KMS-11 (cell line): ENCODE measurements around the gene MYRF.

Source experiments
- H2AFZ ChIP-seq: fragments of 200-600 bp; sonication (generic); 2 replicates; pipeline ENCODE4 v1.6.1; 2016; ENCODE audit warnings: antibody characterized with exemption, mixed run types, low read depth
- H3K27ac ChIP-seq: fragments of 200-600 bp; sonication (generic); 2 replicates; pipeline ENCODE4 v1.6.1; 2016; ENCODE audit warnings: mild to moderate bottlenecking, mixed run types
- H3K27me3 ChIP-seq: fragments of 200-600 bp; sonication (generic); 2 replicates; pipeline ENCODE4 v1.6.1; 2017; ENCODE audit warnings: mild to moderate bottlenecking, low read depth, mixed run types, moderate library complexity; ENCODE audit not compliant: insufficient read depth
- H3K36me3 ChIP-seq: fragments of 200-600 bp; sonication (generic); 2 replicates; pipeline ENCODE4 v1.6.1; 2017; ENCODE audit warnings: mild to moderate bottlenecking, mixed run types; ENCODE audit not compliant: insufficient read depth
- H3K4me1 ChIP-seq: fragments of 200-600 bp; sonication (generic); 2 replicates; pipeline ENCODE4 v1.6.1; 2016; ENCODE audit warnings: mild to moderate bottlenecking, low read depth, mixed run types; ENCODE audit not compliant: poor library complexity, severe bottlenecking
- H3K4me2 ChIP-seq: fragments of 200-600 bp; sonication (generic); 2 replicates; pipeline ENCODE4 v1.7.0; 2016; ENCODE audit warnings: mild to moderate bottlenecking, mixed run types
- H3K4me3 ChIP-seq: fragments of 200-600 bp; sonication (generic); IDR thresholded peaks from 2 replicates; pipeline ENCODE4 v1.6.1; 2017; ENCODE audit warnings: low read depth, low read length, mixed read lengths; ENCODE audit not compliant: insufficient read depth
- H3K79me2 ChIP-seq: fragments of 200-600 bp; sonication (generic); 2 replicates; pipeline ENCODE4 v1.6.1; 2016; ENCODE audit warnings: low read depth, mixed run types; ENCODE audit not compliant: insufficient read depth
- H3K9ac ChIP-seq: fragments of 200-600 bp; sonication (generic); 2 replicates; pipeline ENCODE4 v1.6.1; 2016; ENCODE audit warnings: mild to moderate bottlenecking, mixed run types
- H4K20me1 ChIP-seq: fragments of 200-600 bp; sonication (generic); 2 replicates; pipeline ENCODE4 v1.6.1; 2016; ENCODE audit warnings: mild to moderate bottlenecking, mixed run types; ENCODE audit not compliant: insufficient read depth
- TF ChIP-seq, protein P1 (sequence below): fragments of 200-600 bp; sonication (generic); conservative IDR thresholded peaks from 2 replicates; pipeline ENCODE4 v1.6.1; 2017; ENCODE audit warnings: low read depth, mild to moderate bottlenecking, antibody characterized with exemption, low read length, moderate library complexity, mixed read lengths

MYRF gene

DNA sequence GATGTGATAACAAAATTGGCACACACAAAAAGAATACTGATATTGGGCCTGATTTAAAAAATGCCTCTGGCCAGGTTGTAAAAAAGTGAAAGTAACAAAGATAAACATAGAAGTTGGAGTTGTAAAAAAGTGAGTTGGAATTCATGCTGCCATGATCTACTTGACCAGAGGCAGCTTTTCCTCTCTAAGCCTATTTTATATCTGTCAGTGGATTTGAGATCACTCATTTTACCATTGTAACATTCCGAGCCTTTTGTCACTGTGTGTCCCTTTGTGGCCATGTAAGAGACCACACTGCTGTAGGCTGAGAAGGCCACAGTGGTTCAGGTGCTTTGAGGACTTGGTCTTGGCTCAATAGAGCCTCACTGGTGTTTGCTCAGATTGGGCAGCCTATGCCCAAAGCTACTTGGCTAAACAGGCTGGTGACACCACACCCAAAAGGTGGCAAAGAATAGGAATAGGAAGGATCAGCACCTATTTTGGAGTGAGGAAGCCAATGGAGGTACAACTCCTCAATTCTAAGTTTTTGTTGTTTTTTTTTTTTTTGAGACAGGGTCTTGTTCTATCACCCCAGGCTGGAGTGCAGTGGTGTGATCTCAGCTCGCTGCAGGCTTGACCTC, 47.3 kb downstream of the MYRF start:
- H3K4me1 ChIP-seq, result peaks cover 15% of the 10 kb centered on the region
- H3K27ac ChIP-seq, result no peak overlapping the region
- peaks cover 4% of the 10 kb centered on the region; the same call in 1 of the 2 replicates for H4K20me1 ChIP-seq
- H3K79me2 ChIP-seq, result peaks cover 29% of the 10 kb centered on the region
- H3K4me3 ChIP-seq, result no peak overlapping the region
- no peak overlapping the region for H2AFZ ChIP-seq
- H3K4me2 ChIP-seq, result no peak overlapping the region
- H3K9ac ChIP-seq, result no peak overlapping the region
- no peaks in the 10 kb centered on the region for H3K27me3 ChIP-seq
- TF ChIP-seq, protein P1, sequence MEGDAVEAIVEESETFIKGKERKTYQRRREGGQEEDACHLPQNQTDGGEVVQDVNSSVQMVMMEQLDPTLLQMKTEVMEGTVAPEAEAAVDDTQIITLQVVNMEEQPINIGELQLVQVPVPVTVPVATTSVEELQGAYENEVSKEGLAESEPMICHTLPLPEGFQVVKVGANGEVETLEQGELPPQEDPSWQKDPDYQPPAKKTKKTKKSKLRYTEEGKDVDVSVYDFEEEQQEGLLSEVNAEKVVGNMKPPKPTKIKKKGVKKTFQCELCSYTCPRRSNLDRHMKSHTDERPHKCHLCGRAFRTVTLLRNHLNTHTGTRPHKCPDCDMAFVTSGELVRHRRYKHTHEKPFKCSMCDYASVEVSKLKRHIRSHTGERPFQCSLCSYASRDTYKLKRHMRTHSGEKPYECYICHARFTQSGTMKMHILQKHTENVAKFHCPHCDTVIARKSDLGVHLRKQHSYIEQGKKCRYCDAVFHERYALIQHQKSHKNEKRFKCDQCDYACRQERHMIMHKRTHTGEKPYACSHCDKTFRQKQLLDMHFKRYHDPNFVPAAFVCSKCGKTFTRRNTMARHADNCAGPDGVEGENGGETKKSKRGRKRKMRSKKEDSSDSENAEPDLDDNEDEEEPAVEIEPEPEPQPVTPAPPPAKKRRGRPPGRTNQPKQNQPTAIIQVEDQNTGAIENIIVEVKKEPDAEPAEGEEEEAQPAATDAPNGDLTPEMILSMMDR, result no peak
- peaks cover 4% of the 10 kb centered on the region; the same call in 1 of the 2 replicates for H3K36me3 ChIP-seq

DNA sequence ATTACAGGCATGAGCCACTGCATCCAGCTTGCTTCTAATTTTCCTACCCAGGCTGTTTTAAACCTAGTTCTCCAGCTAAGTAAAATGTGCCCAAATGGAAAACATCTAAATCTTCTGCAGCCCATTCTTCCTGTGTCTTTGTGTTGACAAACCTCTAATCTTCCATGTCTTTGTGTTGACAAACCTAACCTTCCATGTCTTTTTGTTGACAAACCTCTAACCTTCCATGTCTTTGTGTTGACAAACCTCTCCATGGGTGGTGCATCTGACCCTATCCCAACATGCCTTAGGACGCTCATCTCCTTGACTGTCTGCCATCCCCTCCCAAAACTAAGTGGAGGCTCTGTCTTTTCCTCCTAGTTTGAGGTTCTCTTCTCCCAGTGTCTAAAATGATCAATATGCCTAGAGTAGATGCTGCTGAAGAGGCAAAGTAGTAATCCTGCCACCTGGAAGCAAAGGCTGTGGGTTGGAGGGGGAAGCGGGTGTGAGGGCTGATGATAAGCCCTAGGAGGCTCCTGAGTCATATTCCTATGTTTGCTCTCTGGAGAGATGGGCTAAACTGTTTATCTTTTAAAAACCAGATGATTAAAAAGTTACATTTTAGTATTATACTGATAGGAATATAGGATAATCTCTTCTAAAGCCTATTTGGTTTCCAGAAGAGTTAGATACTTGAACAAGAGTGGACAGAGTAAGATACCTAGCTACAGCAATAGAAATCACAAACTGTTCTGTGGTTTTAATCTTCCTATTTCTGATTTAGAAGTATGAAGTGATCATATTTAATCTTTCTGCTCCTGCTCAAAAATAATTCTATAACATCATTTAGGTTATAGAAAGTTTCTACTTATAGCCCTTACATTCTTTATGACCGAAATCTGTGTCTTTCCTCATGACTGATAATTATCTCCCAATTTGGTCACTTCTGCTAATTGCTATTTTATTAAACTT, 48.2 kb downstream of the MYRF start:
- peaks cover 4% of the 10 kb centered on the region; the same call in 1 of the 2 replicates for H3K36me3 ChIP-seq
- H3K4me1 ChIP-seq, result peaks cover 11% of the 10 kb centered on the region
- H3K27ac ChIP-seq, result no peak overlapping the region
- TF ChIP-seq, protein P1, result no peak
- H3K4me3 ChIP-seq, result no peak overlapping the region
- peaks cover 20% of the 10 kb centered on the region; the same call in 1 of the 2 replicates for H3K79me2 ChIP-seq
- H2AFZ ChIP-seq, result no peak overlapping the region
- H3K4me2 ChIP-seq, result no peak overlapping the region
- H3K27me3 ChIP-seq, result no peaks in the 10 kb centered on the region
- no peak overlapping the region for H3K9ac ChIP-seq
- H4K20me1 ChIP-seq, result peaks cover 4% of the 10 kb centered on the region; the same call in 1 of the 2 replicates

DNA sequence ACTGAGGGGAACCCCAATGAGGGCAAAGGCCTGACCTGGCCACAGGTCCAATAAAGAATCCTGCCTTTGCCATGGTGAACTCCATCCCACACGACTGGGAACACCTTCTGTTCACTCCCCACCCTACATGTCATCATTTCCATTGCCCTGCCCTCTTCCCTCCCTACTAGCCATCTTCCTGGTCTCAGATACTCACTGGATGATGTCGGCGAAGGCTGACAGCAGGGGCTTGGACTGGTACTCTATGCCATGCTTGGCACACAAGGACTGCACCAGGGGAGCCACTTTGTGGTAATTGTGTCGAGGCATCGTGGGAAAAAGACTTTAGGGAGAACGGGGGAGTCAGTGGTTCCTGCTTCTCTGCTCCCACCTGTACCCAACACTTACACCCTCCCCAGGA, 50.2 kb downstream of the MYRF start:
- Histone ChIP-seq H4K20me1 (peaks cover 1% of the 10 kb centered on the region; the same call in 1 of the 2 replicates), H3K27ac (no peak overlapping the region), H3K9ac (no peak overlapping the region), H3K27me3 (no peaks in the 10 kb centered on the region), H3K79me2 (peaks cover 10% of the 10 kb centered on the region; the same call in 1 of the 2 replicates), H3K36me3 (peaks cover 4% of the 10 kb centered on the region; the same call in 1 of the 2 replicates), H3K4me3 (no peak overlapping the region), H3K4me2 (no peak overlapping the region), H3K4me1 (peaks cover 2% of the 10 kb centered on the region), H2AFZ (no peak overlapping the region)
- TF ChIP-seq, protein P1, result no peak

DNA sequence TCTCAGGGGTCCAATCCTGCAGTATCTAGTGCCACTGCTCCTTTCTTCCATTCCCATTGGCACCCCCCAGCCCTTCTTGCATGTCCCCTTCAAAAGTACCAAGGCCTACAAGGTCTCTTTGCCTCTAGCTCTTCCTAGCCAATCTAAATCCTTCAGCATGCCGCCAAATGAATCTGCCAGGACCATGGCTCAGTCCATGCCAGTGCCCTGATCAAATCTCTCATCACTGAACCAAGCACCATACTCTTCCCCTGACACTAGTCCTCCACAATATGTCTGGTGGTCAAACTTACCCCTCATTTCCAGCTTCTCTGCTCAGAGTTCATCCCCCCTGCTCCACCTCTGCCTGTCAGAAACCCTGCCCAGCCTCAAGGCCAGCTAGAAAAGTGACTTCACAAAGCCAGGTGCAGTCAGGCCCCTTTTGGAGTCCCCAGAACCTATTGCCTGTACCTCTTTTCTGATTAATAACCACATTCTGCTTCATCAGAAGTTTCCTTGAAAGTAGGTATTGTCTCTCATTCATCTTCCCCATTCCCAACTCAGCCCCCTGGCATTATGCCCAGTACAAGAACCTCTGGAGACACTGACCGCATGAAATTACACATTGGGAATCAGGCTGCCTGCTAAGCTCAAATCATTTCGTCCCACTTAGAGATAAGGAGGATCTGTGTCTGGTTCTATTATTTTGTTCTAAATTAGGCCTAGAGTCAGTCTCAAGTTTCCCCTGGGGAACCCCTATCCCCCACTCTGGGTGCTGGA, 51.6 kb downstream of the MYRF start:
- Histone ChIP-seq H2AFZ (no peak overlapping the region), H3K4me3 (no peak overlapping the region), H3K4me2 (no peak overlapping the region), H3K9ac (no peak overlapping the region), H3K36me3 (no peaks in the 10 kb centered on the region), H3K4me1 (no peaks in the 10 kb centered on the region), H4K20me1 (no peaks in the 10 kb centered on the region), H3K27ac (no peak overlapping the region), H3K79me2 (no peaks in the 10 kb centered on the region; the same call in 1 of the 2 replicates), H3K27me3 (no peaks in the 10 kb centered on the region)
- TF ChIP-seq, protein P1, result no peak
